HUES48 (cell line): Measurements from ENCODE around the gene DNASE1.

Source experiments
- H3K27ac ChIP-seq: one replicate; pipeline ENCODE4 v1.7.0; 2013; ENCODE audit warnings: low read depth, low read length, inconsistent platforms
- H3K27me3 ChIP-seq: 2 replicates; pipeline ENCODE4 v1.6.1; 2013; ENCODE audit warnings: mild to moderate bottlenecking, low read length; ENCODE audit not compliant: control insufficient read depth, insufficient read depth
- H3K36me3 ChIP-seq: 2 replicates; pipeline ENCODE4 v1.6.1; 2013; ENCODE audit warnings: low read length; ENCODE audit not compliant: control insufficient read depth, insufficient read depth
- H3K4me1 ChIP-seq: 2 replicates; pipeline ENCODE4 v1.6.1; 2013; ENCODE audit warnings: mild to moderate bottlenecking, low read length; ENCODE audit not compliant: control insufficient read depth, insufficient read depth
- H3K4me3 ChIP-seq: 2 replicates; pipeline ENCODE4 v1.5.1; 2013; ENCODE audit warnings: mild to moderate bottlenecking, low read depth, low read length
- H3K9ac ChIP-seq: 2 replicates; pipeline ENCODE4 v1.6.1; 2013; ENCODE audit warnings: mild to moderate bottlenecking, low read depth, low read length, moderate library complexity
- H3K9me3 ChIP-seq: 2 replicates; pipeline ENCODE4 v1.6.1; 2013; ENCODE audit warnings: low read length; ENCODE audit not compliant: control insufficient read depth, insufficient read depth

DNASE1 gene

GRCh38 chr16:3641801-3642396 is 12.6 kb upstream of the DNASE1 start:
- H3K36me3 ChIP-seq: 0 out of 2 replicates have a peak, but pooled peaks cover 2% of the 10 kb centered on the region
- no peak overlapping the region for H3K4me3 ChIP-seq
- peaks cover 40% of the 10 kb centered on the region for H3K4me1 ChIP-seq
- no peak overlapping the region for H3K9ac ChIP-seq
- no peaks in the 10 kb centered on the region for H3K27me3 ChIP-seq
- no peaks in the 10 kb centered on the region for H3K9me3 ChIP-seq
- H3K27ac ChIP-seq: no peak overlapping the region

- peaks cover 36% of the 10 kb centered on the region for H3K4me1 ChIP-seq
- H3K27me3 ChIP-seq: no peaks in the 10 kb centered on the region
- H3K27ac ChIP-seq: peak overlapping the region; percentile 25
- H3K36me3 ChIP-seq: 0 out of 2 replicates have a peak, but pooled peaks cover 2% of the 10 kb centered on the region
- H3K4me3 ChIP-seq: no peak overlapping the region
- H3K9me3 ChIP-seq: no peaks in the 10 kb centered on the region
- no peak overlapping the region for H3K9ac ChIP-seq
Observed at GRCh38 chr16:3642397-3643094, 11.9 kb upstream of the DNASE1 start.

- peak overlapping the region; percentile 25 for H3K27ac ChIP-seq
- peaks cover 32% of the 10 kb centered on the region for H3K4me1 ChIP-seq
- H3K4me3 ChIP-seq: no peak overlapping the region
- H3K9me3 ChIP-seq: no peaks in the 10 kb centered on the region
- H3K27me3 ChIP-seq: no peaks in the 10 kb centered on the region
- H3K36me3 ChIP-seq: 0 out of 2 replicates have a peak, but pooled peaks cover 2% of the 10 kb centered on the region
- no peak overlapping the region for H3K9ac ChIP-seq
Observed at GRCh38 chr16:3643095-3643730, 11.3 kb upstream of the DNASE1 start.

GRCh38 chr16:3645108-3645503 is 9.4 kb upstream of the DNASE1 start:
- no peaks in the 10 kb centered on the region for H3K27me3 ChIP-seq
- peak overlapping the region; percentile 30; the same call in 1 of the 2 replicates for H3K9ac ChIP-seq
- peaks cover 24% of the 10 kb centered on the region for H3K4me1 ChIP-seq
- peaks cover 4% of the 10 kb centered on the region; the same call in 1 of the 2 replicates for H3K36me3 ChIP-seq
- no peak overlapping the region for H3K4me3 ChIP-seq
- H3K9me3 ChIP-seq: no peaks in the 10 kb centered on the region
- peak overlapping the region; percentile 90 for H3K27ac ChIP-seq

GRCh38 chr16:3645504-3646347 is 8.8 kb upstream of the DNASE1 start:
- H3K27ac ChIP-seq: peak overlapping the region; percentile 90
- H3K4me1 ChIP-seq: peaks cover 20% of the 10 kb centered on the region
- no peaks in the 10 kb centered on the region for H3K27me3 ChIP-seq
- H3K4me3 ChIP-seq: no peak overlapping the region
- H3K9me3 ChIP-seq: no peaks in the 10 kb centered on the region
- H3K9ac ChIP-seq: peak overlapping the region; percentile 30; the same call in 1 of the 2 replicates
- H3K36me3 ChIP-seq: peaks cover 6% of the 10 kb centered on the region; the same call in 1 of the 2 replicates

GRCh38 chr16:3646348-3646920 is 8.1 kb upstream of the DNASE1 start:
- Histone ChIP-seq H3K9ac (no peak overlapping the region), H3K4me3 (no peak overlapping the region)

GRCh38 chr16:3650631-3651265 is 3.7 kb upstream of the DNASE1 start:
- peaks cover 35% of the 10 kb centered on the region for H3K36me3 ChIP-seq
- no peaks in the 10 kb centered on the region for H3K9me3 ChIP-seq
- H3K9ac ChIP-seq: no peak overlapping the region
- H3K27ac ChIP-seq: no peak overlapping the region
- H3K4me3 ChIP-seq: no peak overlapping the region
- H3K27me3 ChIP-seq: no peaks in the 10 kb centered on the region
- peaks cover 18% of the 10 kb centered on the region for H3K4me1 ChIP-seq

More at GRCh38 chr16:3646348-3646920, 8.1 kb upstream of the DNASE1 start:
- H3K36me3 ChIP-seq: peaks cover 9% of the 10 kb centered on the region
- no peaks in the 10 kb centered on the region for H3K9me3 ChIP-seq
- H3K4me1 ChIP-seq: peaks cover 20% of the 10 kb centered on the region
- H3K27me3 ChIP-seq: no peaks in the 10 kb centered on the region
- peak overlapping the region; percentile 90 for H3K27ac ChIP-seq

GRCh38 chr16:3651461-3652372 is 2.8 kb upstream of the DNASE1 start:
- Histone ChIP-seq H3K4me1 (peaks cover 10% of the 10 kb centered on the region), H3K27ac (no peak overlapping the region), H3K4me3 (no peak overlapping the region), H3K36me3 (peaks cover 41% of the 10 kb centered on the region), H3K27me3 (no peaks in the 10 kb centered on the region), H3K9me3 (no peaks in the 10 kb centered on the region), H3K9ac (no peak overlapping the region)

- H3K27ac ChIP-seq: peak overlapping the region; percentile 12
- H3K4me1 ChIP-seq: peaks cover 10% of the 10 kb centered on the region
- no peaks in the 10 kb centered on the region for H3K27me3 ChIP-seq
- no peak overlapping the region for H3K9ac ChIP-seq
- no peak overlapping the region for H3K4me3 ChIP-seq
- H3K9me3 ChIP-seq: no peaks in the 10 kb centered on the region
- peaks cover 50% of the 10 kb centered on the region for H3K36me3 ChIP-seq
Observed at GRCh38 chr16:3652373-3653195, 1.9 kb upstream of the DNASE1 start.
